Esophagus squamous epithelium (tissue), 4 donors: ENCODE measurements around the gene GSTO2.

ENCODE experiments used
- CTCF ChIP-seq, 6 experiments: fragments of 450-650 bp in 4 of 6; fragments of 200-600 bp in 2 of 6; sonication (generic) in 2 of 6; IDR thresholded peaks; one replicate each; pipeline ENCODE4 v1.5.1; 2016 to 2019; ENCODE audit warnings: antibody characterized with exemption in 6 of 6, mild to moderate bottlenecking in 4 of 6, moderate library complexity in 4 of 6
- POLR2A ChIP-seq, 4 donors: fragments of 450-650 bp; IDR thresholded peaks; one replicate each; pipeline ENCODE4 v1.6.1; 2017; ENCODE audit warnings: antibody characterized with exemption in 4 of 4, mild to moderate bottlenecking in 4 of 4, moderate library complexity in 3 of 4

GRCh38 chr10:104273286-104273685, 4.3 kb downstream of the GSTO2 start:
- TF ChIP-seq POLR2A (IDR thresholded peaks at IDR 0.05) (no peak), CTCF (IDR thresholded peaks at IDR 0.05) (no peak)
